Uterus (tissue), 4 donors: Measurements from ENCODE around the gene GRID2. TPM values are rescaled to one million over a fixed set of nuclear protein-coding genes. Genes with fewer than 3 reads are reported as not detected.

Experiments
- DNase-seq, 2 donors: peaks; one replicate each; pipeline ENCODE4 v3.0.0-alpha.2; 2019 to 2020
- H3K27ac ChIP-seq, 2 donors: fragments of 200-600 bp; sonication (generic); 1 replicate in 1 of 2; 2 replicates in 1 of 2; pipeline ENCODE4 v1.5.1; 2016 to 2018
- H3K27me3 ChIP-seq, 2 donors: fragments of 200-600 bp; sonication (generic); one replicate each; pipeline ENCODE4 v1.5.1; 2018 to 2019; ENCODE audit warnings: control low read depth in 1 of 2
- H3K36me3 ChIP-seq, 2 donors: fragments of 200-600 bp; sonication (generic); one replicate each; pipeline ENCODE4 v1.5.1; 2019; ENCODE audit warnings: control low read depth in 1 of 2
- H3K4me1 ChIP-seq, 2 donors: fragments of 200-600 bp; sonication (generic); one replicate each; pipeline ENCODE4 v1.5.1; 2018 to 2019; ENCODE audit warnings: control low read depth in 1 of 2
- H3K4me3 ChIP-seq, 2 donors: fragments of 200-600 bp; sonication (generic); 1 replicate in 1 of 2; 2 replicates in 1 of 2; pipeline ENCODE4 v1.5.1; 2018 to 2019; ENCODE audit warnings: mild to moderate bottlenecking in 1 of 2
- H3K9me3 ChIP-seq, 2 donors: fragments of 200-600 bp; sonication (generic); one replicate each; pipeline ENCODE4 v1.5.1; 2019; ENCODE audit warnings: control low read depth in 1 of 2
- POLR2A ChIP-seq, 2 donors: fragments of 450-650 bp; IDR thresholded peaks; one replicate each; pipeline ENCODE4 v1.6.1; 2016; ENCODE audit warnings: antibody characterized with exemption in 2 of 2, mild to moderate bottlenecking in 1 of 2, moderate library complexity in 1 of 2
- intact Hi-C: fragments of 100-400 bp; cut with DNase I; formaldehyde crosslinking; loops from one replicate; pipeline ENCODE4 v1.15.1; 2023; ENCODE audit warnings: low total_unique reads
- total RNA-seq, 4 donors: library from RNA; depleted of rRNA in 3 of 4; stranded (reverse); fragments of >200 nt in 3 of 4; gene quantifications; one replicate each; pipeline versions ENCODE4 v1.1.0 to v1.2.4, GENCODE V29; 2014 to 2023
- TF ChIP-seq, protein P1 (sequence below), 4 experiments: fragments of 200-600 bp in 2 of 4; fragments of 450-650 bp in 2 of 4; sonication (generic) in 2 of 4; IDR thresholded peaks; one replicate each; pipeline ENCODE4 v1.5.1; 2016 to 2019; ENCODE audit warnings: antibody characterized with exemption in 4 of 4, mild to moderate bottlenecking in 2 of 4, moderate library complexity in 1 of 4
- donor health status: DM: yes; HTN: yes; CAD: no.

GRID2 gene
- total RNA-seq, 4 donors from 2014 or later = 0.27 to 33.3 (median 0.59) TPM; not detected in 1

- DNase-seq = no peak
- no peak overlapping the region for H3K4me3 ChIP-seq
- H3K4me1 ChIP-seq = no peaks in the 10 kb centered on the region
- no peaks in the 10 kb centered on the region for H3K36me3 ChIP-seq
- no peaks in the 10 kb centered on the region for H3K9me3 ChIP-seq
- no peaks in the 10 kb centered on the region for H3K27me3 ChIP-seq
- intact Hi-C loops = no loop called here
- TF ChIP-seq, protein P1, sequence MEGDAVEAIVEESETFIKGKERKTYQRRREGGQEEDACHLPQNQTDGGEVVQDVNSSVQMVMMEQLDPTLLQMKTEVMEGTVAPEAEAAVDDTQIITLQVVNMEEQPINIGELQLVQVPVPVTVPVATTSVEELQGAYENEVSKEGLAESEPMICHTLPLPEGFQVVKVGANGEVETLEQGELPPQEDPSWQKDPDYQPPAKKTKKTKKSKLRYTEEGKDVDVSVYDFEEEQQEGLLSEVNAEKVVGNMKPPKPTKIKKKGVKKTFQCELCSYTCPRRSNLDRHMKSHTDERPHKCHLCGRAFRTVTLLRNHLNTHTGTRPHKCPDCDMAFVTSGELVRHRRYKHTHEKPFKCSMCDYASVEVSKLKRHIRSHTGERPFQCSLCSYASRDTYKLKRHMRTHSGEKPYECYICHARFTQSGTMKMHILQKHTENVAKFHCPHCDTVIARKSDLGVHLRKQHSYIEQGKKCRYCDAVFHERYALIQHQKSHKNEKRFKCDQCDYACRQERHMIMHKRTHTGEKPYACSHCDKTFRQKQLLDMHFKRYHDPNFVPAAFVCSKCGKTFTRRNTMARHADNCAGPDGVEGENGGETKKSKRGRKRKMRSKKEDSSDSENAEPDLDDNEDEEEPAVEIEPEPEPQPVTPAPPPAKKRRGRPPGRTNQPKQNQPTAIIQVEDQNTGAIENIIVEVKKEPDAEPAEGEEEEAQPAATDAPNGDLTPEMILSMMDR (IDR thresholded peaks at IDR 0.05) = no peak
- TF ChIP-seq POLR2A (IDR thresholded peaks at IDR 0.05) = no peak
- H3K27ac ChIP-seq = no peak overlapping the region
These were observed 1468.1 kb downstream of the GRID2 start for GRCh38 chr4:93771640-93772411.

DNA sequence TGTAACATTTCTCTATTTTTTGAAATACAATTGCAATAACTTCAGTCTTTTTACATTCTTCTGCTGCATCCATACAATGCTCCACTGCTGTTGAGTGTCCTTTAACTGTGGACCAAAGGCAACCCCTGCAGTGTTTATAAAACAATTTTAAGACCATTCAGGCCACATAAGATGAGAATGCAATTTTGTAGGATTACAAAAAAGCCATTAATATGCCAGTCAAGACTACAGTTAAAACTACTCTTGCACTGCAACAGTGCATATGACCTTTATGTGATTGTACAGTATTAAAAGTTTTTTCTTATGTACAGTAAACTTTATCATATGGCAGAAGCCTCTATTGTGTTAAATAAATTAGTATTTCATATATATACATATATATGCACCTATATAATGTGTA is 1469.1 kb downstream of the GRID2 start:
- intact Hi-C loops = no loop called here
- DNase-seq = no peak
- TF ChIP-seq, protein P1 (IDR thresholded peaks at IDR 0.05) = no peak
- no peak for TF ChIP-seq POLR2A (IDR thresholded peaks at IDR 0.05)

DNA sequence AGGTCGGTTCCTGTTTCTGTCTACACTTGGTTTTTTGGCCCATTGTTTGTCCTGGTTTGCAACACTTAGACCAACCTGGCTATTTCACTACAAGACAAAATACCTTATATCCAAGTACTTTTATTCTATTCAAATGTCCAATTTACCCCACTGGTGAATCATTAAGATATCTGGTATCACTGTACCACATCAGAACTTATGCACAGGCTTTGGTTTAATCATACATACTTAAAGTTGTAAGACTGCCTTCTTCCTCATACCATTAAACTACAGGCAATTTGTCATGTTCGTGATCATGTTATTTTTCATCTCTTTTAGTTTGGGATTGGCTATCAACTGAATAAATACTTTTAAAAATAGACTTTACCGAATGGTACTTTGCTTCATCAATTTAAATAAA is 1471.8 kb downstream of the GRID2 start:
- no peaks in the 10 kb centered on the region for H3K9me3 ChIP-seq
- no peak for DNase-seq
- H3K27ac ChIP-seq = no peak overlapping the region
- TF ChIP-seq POLR2A (IDR thresholded peaks at IDR 0.05) = no peak
- TF ChIP-seq, protein P1 (IDR thresholded peaks at IDR 0.05) = no peak
- no peaks in the 10 kb centered on the region for H3K36me3 ChIP-seq
- H3K4me1 ChIP-seq = no peaks in the 10 kb centered on the region
- H3K27me3 ChIP-seq = no peaks in the 10 kb centered on the region
- no peak overlapping the region for H3K4me3 ChIP-seq
- intact Hi-C loops = no loop called here

More for the DNA sequence above, 1469.1 kb downstream of the GRID2 start:
- Histone ChIP-seq H3K27me3 (no peaks in the 10 kb centered on the region), H3K4me1 (no peaks in the 10 kb centered on the region), H3K4me3 (no peak overlapping the region), H3K36me3 (no peaks in the 10 kb centered on the region), H3K9me3 (no peaks in the 10 kb centered on the region), H3K27ac (no peak overlapping the region)

- intact Hi-C loops = no loop called here
- no peak for DNase-seq
- H3K27me3 ChIP-seq = no peaks in the 10 kb centered on the region
- no peaks in the 10 kb centered on the region for H3K36me3 ChIP-seq
- H3K27ac ChIP-seq = no peak overlapping the region
- no peaks in the 10 kb centered on the region for H3K4me1 ChIP-seq
- TF ChIP-seq POLR2A (IDR thresholded peaks at IDR 0.05) = no peak
- TF ChIP-seq, protein P1 (IDR thresholded peaks at IDR 0.05) = no peak
- no peaks in the 10 kb centered on the region for H3K9me3 ChIP-seq
- no peak overlapping the region for H3K4me3 ChIP-seq
These were observed 1472.8 kb downstream of the GRID2 start for GRCh38 chr4:93776386-93777080.

- H3K4me1 ChIP-seq = no peaks in the 10 kb centered on the region
- DNase-seq = no peak
- intact Hi-C loops = no loop called here
- TF ChIP-seq, protein P1 (IDR thresholded peaks at IDR 0.05) = no peak
- TF ChIP-seq POLR2A (IDR thresholded peaks at IDR 0.05) = no peak
- H3K4me3 ChIP-seq = no peak overlapping the region
- H3K27me3 ChIP-seq = no peaks in the 10 kb centered on the region
- no peak overlapping the region for H3K27ac ChIP-seq
- no peaks in the 10 kb centered on the region for H3K9me3 ChIP-seq
- no peaks in the 10 kb centered on the region for H3K36me3 ChIP-seq
These were observed 1473.3 kb downstream of the GRID2 start for GRCh38 chr4:93777081-93777460.
